ENCODE data around the gene TLDC2.
"Not testable (repeated sequence)": the region's sequence is repeated elsewhere in the genome, so short reads cannot be mapped to it uniquely, and the experiment has no call there.

The TLDC2 gene

DNA sequence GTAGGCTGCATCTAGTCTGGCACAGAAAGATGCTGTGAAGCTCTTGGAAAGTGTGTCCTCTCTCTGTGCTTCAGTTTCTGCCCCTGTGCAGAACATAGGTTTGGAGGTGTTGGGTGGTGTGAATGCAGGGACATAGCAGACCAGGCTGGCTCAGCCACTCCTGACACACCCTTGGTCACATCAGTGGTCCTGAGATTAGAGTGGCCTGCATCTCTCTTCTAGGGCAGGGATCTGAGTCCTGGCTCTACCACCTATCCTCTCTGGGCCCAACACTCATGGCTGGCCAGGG, 10.1 kb upstream of the TLDC2 start:
- DNase-seq (ENCODE audit: low spot score), result no peak
- TF ChIP-seq, protein P1, sequence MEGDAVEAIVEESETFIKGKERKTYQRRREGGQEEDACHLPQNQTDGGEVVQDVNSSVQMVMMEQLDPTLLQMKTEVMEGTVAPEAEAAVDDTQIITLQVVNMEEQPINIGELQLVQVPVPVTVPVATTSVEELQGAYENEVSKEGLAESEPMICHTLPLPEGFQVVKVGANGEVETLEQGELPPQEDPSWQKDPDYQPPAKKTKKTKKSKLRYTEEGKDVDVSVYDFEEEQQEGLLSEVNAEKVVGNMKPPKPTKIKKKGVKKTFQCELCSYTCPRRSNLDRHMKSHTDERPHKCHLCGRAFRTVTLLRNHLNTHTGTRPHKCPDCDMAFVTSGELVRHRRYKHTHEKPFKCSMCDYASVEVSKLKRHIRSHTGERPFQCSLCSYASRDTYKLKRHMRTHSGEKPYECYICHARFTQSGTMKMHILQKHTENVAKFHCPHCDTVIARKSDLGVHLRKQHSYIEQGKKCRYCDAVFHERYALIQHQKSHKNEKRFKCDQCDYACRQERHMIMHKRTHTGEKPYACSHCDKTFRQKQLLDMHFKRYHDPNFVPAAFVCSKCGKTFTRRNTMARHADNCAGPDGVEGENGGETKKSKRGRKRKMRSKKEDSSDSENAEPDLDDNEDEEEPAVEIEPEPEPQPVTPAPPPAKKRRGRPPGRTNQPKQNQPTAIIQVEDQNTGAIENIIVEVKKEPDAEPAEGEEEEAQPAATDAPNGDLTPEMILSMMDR (IDR thresholded peaks at IDR 0.05; ENCODE audit: extremely low read depth, missing control alignments), result no peak

DNA sequence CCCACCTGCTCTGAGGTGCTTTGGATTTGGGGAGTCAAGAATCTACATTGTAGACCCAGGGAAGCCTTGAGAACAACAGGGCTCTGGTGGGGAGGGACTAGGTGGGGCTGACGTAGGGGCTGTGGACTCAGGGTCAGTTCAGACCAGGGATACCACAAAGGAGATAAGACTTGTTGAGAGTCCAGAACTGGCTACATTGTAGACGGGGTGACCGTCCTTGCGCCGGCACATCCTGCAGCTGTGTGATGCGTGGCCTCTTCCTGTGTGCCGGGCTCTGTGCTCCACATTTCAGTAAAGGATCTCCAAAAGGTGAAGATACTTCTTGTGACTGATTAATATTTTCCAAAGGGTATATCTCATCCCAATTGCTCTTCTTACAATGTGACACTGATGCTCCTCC, 9.8 kb upstream of the TLDC2 start:
- TF ChIP-seq, protein P1 (IDR thresholded peaks at IDR 0.05; ENCODE audit: extremely low read depth, missing control alignments), result no peak
- DNase-seq (ENCODE audit: low spot score), result no peak

DNA sequence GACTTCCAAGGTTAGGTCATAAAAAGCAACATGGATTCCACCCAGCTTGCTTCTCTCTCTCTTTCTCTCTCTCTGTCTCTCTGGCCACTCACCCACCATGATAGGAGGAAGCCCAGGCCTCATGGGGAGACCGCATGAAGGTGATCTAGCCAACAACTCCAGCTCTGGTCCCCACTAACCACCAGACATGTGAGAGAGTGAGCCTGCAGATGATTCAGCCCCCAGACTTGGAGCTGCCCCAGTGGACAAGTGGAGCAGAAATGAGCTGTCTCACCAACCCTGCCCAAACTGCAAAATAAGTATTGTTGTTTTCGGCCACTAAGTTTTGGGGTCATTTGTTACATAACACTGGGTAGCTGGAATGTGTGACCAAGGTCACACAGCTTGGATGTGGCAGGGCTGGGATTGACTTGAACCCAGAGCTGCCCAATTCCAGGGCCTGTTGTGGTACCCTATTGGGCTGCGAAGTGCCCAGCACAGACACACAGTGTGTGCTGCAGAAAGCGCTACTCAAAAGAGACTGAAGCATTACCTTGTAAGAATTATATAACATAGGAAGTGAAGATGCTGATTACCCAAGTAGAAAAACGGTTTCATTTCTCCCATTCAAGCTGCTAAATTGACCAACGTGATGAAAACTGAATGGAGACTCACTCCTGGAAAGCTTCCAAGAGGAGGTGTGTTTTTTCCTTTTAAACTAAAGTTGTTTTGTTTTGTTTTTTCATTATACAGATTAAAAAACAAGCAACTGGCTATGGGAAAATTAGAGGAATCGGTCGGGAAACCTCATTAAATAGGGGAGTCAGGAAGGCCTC, 9.1 kb upstream of the TLDC2 start:
- DNase-seq (ENCODE audit: low spot score), result no peak
- TF ChIP-seq, protein P1 (IDR thresholded peaks at IDR 0.05; ENCODE audit: extremely low read depth, missing control alignments), result no peak

DNA sequence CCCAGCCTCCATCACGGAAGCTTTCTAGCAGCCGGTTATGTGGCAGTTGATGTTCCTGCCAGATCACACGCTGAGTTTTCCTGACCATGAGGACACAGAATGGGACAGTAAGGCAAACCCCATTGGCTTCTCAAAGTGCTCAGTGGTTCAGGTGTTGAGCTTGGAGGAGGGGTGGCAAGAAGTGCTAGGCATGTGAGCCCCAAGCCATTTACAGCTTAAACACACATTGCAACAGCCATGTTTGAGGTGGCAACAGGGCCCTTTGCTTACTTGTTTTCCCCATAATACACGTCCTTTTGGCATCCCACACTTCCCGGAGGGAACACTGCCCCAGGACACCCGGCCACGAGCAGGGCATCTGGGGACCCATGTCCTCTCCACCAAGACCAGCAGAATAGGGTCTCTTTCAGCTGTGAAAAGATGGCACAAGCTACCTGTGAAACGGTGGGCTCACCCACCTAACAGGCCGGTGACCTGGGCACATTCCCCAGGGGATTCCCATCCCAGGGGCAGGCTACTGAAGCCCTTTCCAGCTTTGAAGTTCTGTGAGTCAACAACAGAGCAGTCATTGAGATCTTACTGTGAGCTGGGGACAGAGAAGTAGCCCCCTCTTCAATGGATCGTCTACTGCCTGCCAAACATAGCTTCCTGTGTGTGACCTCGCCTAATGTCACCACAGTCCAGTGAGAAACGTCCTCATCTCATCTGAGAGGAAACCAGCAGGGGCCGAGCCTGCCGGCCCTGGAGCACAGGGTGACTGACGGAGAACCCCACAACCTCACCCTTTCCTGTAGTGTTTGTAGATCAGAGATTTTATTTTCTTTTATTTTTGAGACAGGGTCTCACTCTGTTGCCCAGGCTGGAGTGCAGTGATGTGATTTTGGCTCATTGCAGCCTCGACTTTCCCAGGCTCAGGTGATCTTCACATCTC, 4.0 kb upstream of the TLDC2 start:
- TF ChIP-seq, protein P1 (IDR thresholded peaks at IDR 0.05; ENCODE audit: extremely low read depth, missing control alignments), result no peak
- DNase-seq (ENCODE audit: low spot score), result no peak

DNA sequence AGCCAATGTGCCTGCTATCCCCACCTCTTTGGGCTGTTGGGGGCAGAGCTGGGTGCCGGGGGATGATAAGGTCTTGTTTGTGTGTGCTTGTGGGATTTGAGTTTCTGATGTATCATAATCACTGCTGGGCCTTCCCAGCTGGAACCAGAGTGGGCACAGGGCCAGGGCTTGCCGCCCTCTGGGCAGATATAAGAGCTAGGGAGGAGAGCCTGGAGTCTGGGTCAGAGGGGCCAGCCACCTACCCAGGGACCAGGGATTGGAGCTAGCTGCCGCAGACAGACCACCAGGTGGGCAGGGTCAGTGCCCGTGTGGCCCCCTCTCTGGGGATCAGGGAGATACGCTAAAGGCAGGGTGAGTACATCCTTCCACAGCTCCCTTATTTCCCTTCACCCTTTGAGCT, 3.1 kb upstream of the TLDC2 start:
- TF ChIP-seq, protein P1 (IDR thresholded peaks at IDR 0.05; ENCODE audit: extremely low read depth, missing control alignments), result no peak
- DNase-seq (ENCODE audit: low spot score), result no peak

DNA sequence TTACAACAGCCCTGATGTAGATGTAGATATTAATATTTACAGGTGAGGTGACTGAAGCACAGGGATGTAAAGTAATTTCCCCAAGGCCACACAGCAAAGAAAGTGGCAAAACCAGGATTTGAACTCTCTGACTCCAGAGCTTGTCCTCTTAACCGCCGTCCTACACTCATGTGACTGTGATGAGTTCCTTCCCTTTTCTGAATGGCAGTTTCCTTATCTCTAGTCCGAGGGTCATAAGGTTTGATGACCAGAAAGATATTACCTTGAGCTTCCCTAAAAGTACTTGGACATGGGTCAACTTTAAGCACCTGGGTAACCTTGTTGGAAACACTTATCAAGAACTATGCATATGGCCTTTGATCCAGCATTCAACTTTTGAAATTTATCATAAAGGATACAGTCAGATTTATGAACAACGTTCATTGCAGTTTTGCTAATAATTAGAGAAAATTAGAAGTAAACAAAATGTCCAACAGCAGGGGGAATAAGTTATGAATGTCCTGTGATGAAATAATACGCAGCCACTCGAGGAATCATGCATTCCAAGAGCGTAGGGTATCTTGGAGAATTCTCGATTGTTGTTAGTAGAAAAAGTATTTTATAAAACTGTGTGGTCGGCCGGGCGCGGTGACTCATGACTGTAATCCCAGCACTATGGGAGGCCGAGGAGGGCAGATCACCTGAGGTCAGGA, 2.3 kb upstream of the TLDC2 start:
- TF ChIP-seq, protein P1 (IDR thresholded peaks at IDR 0.05; ENCODE audit: extremely low read depth, missing control alignments), result no peak
- DNase-seq (ENCODE audit: low spot score), result no peak

DNA sequence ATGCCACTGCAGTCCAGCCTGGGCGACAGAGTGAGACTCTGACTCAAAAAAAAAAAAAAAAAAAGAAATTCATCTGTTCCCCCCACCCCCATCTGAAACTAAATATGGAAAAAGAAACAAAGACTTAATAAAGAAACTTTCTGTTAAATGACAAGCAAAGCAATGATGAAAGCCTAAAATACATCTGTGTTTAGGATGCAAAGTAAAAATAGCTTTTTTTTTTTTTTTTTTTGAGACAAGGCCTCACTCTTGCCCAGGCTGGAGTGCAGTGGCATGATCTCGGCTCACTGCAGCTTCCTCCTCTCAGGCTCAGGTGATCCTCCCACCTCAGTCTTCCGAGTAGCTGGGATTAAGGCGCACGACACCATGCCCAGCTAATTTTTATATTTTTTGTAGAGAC, 845 bp upstream of the TLDC2 start:
- DNase-seq (ENCODE audit: low spot score), result not testable (repeated sequence)
